ENCODE measurements around the gene CENPP. TPM values are rescaled to one million over a fixed set of nuclear protein-coding genes. Genes with fewer than 3 reads are reported as not detected.

The CENPP gene
- polyA plus RNA-seq, 2 of the 4 experiments (the other 2 are of a cell fraction), result 7.2 to 13.4 TPM

DNA sequence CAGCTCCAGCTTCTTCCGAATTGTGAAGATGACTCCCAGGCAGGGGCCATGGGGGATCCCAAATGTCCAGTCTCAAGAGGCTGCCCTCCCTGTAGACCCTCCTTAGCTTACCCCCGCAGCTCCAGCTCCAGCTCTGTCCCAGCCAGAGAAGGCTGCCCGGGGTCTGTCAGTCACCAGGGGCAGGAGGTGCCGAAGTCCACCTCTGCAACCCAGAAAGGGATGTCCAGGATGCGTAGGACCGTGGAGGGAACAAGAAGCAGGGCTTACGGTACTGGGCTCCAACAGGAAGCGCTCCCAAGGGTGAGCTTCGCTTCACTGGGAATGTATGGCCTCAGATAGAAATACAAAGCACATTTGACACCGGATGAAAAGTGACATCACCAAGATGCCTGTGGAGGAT is 338.2 kb downstream of the CENPP start:
- DNase-seq (ENCODE audit: low read depth in 1 of 2, low spot score in 1 of 2) (no peak), ATAC-seq (no peak), FAIRE-seq (no peak)
- no peak for TF ChIP-seq BHLHE40 (IDR thresholded peaks at IDR 0.05; ENCODE audit: low read depth, low read length)
- TF ChIP-seq HOXA7 (CRISPR knock-in tag; IDR thresholded peaks at IDR 0.05), result no peak
- no peak for TF ChIP-seq HDAC2 (IDR thresholded peaks at IDR 0.05)
- TF ChIP-seq RCOR1 (IDR thresholded peaks at IDR 0.05; ENCODE audit: low read depth, low read length), result no peak
- no peak for TF ChIP-seq PBX3 (IDR thresholded peaks at IDR 0.05)
- no peak for TF ChIP-seq NFE2L2 (conservative IDR thresholded peaks at IDR 0.05; ENCODE audit: low read length)
- TF ChIP-seq, protein P1, sequence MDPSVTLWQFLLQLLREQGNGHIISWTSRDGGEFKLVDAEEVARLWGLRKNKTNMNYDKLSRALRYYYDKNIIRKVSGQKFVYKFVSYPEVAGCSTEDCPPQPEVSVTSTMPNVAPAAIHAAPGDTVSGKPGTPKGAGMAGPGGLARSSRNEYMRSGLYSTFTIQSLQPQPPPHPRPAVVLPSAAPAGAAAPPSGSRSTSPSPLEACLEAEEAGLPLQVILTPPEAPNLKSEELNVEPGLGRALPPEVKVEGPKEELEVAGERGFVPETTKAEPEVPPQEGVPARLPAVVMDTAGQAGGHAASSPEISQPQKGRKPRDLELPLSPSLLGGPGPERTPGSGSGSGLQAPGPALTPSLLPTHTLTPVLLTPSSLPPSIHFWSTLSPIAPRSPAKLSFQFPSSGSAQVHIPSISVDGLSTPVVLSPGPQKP (IDR thresholded peaks at IDR 0.05; ENCODE audit: low read depth, low read length), result no peak
- TF ChIP-seq TP53 (CRISPR knock-in tag; IDR thresholded peaks at IDR 0.05), result no peak
- no peak for TF ChIP-seq CBX8 (IDR thresholded peaks at IDR 0.05)
- TF ChIP-seq, protein P2, sequence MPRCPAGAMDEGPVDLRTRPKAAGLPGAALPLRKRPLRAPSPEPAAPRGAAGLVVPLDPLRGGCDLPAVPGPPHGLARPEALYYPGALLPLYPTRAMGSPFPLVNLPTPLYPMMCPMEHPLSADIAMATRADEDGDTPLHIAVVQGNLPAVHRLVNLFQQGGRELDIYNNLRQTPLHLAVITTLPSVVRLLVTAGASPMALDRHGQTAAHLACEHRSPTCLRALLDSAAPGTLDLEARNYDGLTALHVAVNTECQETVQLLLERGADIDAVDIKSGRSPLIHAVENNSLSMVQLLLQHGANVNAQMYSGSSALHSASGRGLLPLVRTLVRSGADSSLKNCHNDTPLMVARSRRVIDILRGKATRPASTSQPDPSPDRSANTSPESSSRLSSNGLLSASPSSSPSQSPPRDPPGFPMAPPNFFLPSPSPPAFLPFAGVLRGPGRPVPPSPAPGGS (IDR thresholded peaks at IDR 0.05), result no peak
- no peak for TF ChIP-seq EHMT2 (IDR thresholded peaks at IDR 0.05; ENCODE audit: low read depth)
- no peak for TF ChIP-seq SREBF2 (IDR thresholded peaks at IDR 0.05)
- no peak for TF ChIP-seq NPAS2 (CRISPR knock-in tag; IDR thresholded peaks at IDR 0.05; ENCODE audit: borderline replicate concordance)
- TF ChIP-seq FOXS1 (CRISPR knock-in tag; IDR thresholded peaks at IDR 0.05), result no peak
- H3K4me3 ChIP-seq, result no peak overlapping the region
- H3K27ac ChIP-seq, result no peak overlapping the region
- CTCF ChIA-PET, result interaction anchor here (1.2 kb wide), 1 partner anchor 66 kb away, joined by 3 read pairs; no protein-coding TSS in a partner anchor
- 85% methylated on average over 10 of the region's 10 CpGs for WGBS (ENCODE audit: missing lambda C conversion rate)
- peaks cover 8% of the 10 kb centered on the region for H3K4me1 ChIP-seq
- H3K9me3 ChIP-seq, result no peaks in the 10 kb centered on the region
- H3K4me2 ChIP-seq, result no peak overlapping the region
- POLR2A ChIA-PET, result no interaction called here

DNA sequence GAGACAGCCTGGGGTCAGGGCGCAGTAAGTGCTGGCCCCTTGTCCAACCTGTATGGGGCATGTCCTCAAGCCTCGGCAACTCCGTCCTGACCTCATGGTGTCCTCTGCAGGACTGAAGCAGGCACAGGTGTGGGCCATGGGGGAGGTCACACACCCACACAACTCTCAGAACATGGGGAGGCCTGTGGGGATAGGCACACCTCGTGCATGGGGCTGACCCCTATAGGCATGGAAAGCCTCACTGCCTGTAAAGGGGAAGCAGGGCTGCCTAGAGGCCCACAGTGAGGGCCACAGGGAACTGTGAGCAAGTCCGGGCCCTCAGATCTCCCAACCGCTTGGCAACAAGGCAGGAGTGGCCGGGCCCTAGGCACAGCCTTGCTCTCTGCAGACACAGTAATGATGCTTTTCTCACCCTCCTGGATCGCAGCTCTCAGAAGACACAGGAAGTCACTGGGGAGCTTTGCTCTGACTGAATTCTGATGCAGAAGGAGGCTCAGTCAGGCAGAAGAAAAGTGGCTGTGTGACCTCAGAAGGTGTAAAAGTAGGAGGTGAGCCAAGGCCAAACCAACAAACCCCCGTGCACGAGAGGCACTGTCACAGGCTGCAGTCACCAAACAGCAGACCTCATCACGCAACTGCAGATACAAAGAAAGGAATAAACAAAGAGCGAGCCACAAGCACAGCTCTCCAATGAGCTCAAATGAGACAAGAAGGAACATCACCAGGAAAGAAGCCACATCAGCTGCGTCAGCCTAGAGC is 338.8 kb downstream of the CENPP start:
- FAIRE-seq (no peak), DNase-seq (ENCODE audit: low read depth in 1 of 2, low spot score in 1 of 2) (no peak), ATAC-seq (no peak)
- CTCF ChIA-PET, result interaction anchor here (1.2 to 1.5 kb wide), 3 partner anchors 30 to 530 kb away, joined by 3 to 4 read pairs (median 3); no protein-coding TSS in a partner anchor
- H3K27ac ChIP-seq, result no peak overlapping the region
- no peak overlapping the region for H3K4me3 ChIP-seq
- WGBS (ENCODE audit: missing lambda C conversion rate), result 85% methylated on average over 11 of the region's 13 CpGs
- POLR2A ChIA-PET, result no interaction called here
- no peak overlapping the region for H3K4me2 ChIP-seq
- peaks cover 8% of the 10 kb centered on the region for H3K4me1 ChIP-seq
- no peaks in the 10 kb centered on the region for H3K9me3 ChIP-seq
- TF ChIP-seq ZC3H11A (IDR thresholded peaks at IDR 0.05) (no peak), ESRRA (IDR thresholded peaks at IDR 0.05; ENCODE audit: borderline replicate concordance, low read length) (no peak), FOSB (CRISPR knock-in tag; IDR thresholded peaks at IDR 0.05) (no peak), CHD2 (IDR thresholded peaks at IDR 0.05; ENCODE audit: low read length, partially characterized antibody) (no peak), HES2 (IDR thresholded peaks at IDR 0.05) (no peak), POLR2A (IDR thresholded peaks at IDR 0.05; ENCODE audit: low read length) (no peak), RFX5 (IDR thresholded peaks at IDR 0.05) (no peak), RARB (CRISPR knock-in tag; IDR thresholded peaks at IDR 0.05) (no peak), MYC (IDR thresholded peaks at IDR 0.05; ENCODE audit: borderline replicate concordance, low read length) (no peak), TFCP2L1 (CRISPR knock-in tag; IDR thresholded peaks at IDR 0.05) (no peak), RNF2 (IDR thresholded peaks at IDR 0.05; ENCODE audit: borderline replicate concordance, low read depth) (no peak), KDM5A (IDR thresholded peaks at IDR 0.05) (no peak), HEYL (CRISPR knock-in tag; IDR thresholded peaks at IDR 0.05) (no peak)
- TF ChIP-seq, protein P3, sequence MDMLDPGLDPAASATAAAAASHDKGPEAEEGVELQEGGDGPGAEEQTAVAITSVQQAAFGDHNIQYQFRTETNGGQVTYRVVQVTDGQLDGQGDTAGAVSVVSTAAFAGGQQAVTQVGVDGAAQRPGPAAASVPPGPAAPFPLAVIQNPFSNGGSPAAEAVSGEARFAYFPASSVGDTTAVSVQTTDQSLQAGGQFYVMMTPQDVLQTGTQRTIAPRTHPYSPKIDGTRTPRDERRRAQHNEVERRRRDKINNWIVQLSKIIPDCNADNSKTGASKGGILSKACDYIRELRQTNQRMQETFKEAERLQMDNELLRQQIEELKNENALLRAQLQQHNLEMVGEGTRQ (IDR thresholded peaks at IDR 0.05), result no peak
- TF ChIP-seq, protein P1 (IDR thresholded peaks at IDR 0.05; ENCODE audit: low read depth, low read length), result no peak
- TF ChIP-seq, protein P4, sequence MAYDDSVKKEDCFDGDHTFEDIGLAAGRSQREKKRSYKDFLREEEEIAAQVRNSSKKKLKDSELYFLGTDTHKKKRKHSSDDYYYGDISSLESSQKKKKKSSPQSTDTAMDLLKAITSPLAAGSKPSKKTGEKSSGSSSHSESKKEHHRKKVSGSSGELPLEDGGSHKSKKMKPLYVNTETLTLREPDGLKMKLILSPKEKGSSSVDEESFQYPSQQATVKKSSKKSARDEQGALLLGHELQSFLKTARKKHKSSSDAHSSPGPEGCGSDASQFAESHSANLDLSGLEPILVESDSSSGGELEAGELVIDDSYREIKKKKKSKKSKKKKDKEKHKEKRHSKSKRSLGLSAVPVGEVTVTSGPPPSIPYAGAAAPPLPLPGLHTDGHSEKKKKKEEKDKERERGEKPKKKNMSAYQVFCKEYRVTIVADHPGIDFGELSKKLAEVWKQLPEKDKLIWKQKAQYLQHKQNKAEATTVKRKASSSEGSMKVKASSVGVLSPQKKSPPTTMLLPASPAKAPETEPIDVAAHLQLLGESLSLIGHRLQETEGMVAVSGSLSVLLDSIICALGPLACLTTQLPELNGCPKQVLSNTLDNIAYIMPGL (CRISPR knock-in tag; IDR thresholded peaks at IDR 0.05; ENCODE audit: borderline replicate concordance), result no peak

Measured in A549 (cell line).